Astrocyte (in vitro differentiated cells and primary cell): ENCODE results near the gene AGPAT3. TPM values are rescaled to one million over a fixed set of nuclear protein-coding genes. Genes with fewer than 3 reads are reported as not detected.

Experiments used
- DNase-seq: peaks from one replicate; pipeline ENCODE4 v3.0.0-alpha.2; 2010; ENCODE audit warnings: low read depth
- FAIRE-seq: peaks from 2 replicates; lab custom pipeline; 2011; peaks lifted over from hg19 to GRCh38; lab: Jason Lieb, UNC
- H2AFZ ChIP-seq: 2 replicates; pipeline ENCODE4 v1.6.0; 2012; ENCODE audit warnings: low read depth, low read length, inconsistent platforms
- H3K27ac ChIP-seq: 2 replicates; pipeline ENCODE4 v1.5.1; 2011; ENCODE audit warnings: low read depth, low read length, inconsistent platforms
- H3K27me3 ChIP-seq: 2 replicates; pipeline ENCODE4 v1.6.0; 2011; ENCODE audit warnings: low read length, inconsistent platforms; ENCODE audit not compliant: insufficient read depth
- H3K36me3 ChIP-seq: 2 replicates; pipeline ENCODE4 v1.5.1; 2011; ENCODE audit warnings: low read length, inconsistent platforms; ENCODE audit not compliant: insufficient read depth
- H3K4me1 ChIP-seq: 2 replicates; pipeline ENCODE4 v1.5.1; 2011; ENCODE audit warnings: low read length, inconsistent platforms; ENCODE audit not compliant: insufficient read depth
- H3K4me2 ChIP-seq: 2 replicates; pipeline ENCODE4 v1.6.0; 2012; ENCODE audit warnings: low read length, inconsistent platforms
- H3K4me3 ChIP-seq: 2 replicates; pipeline ENCODE4 v1.5.1; 2011; ENCODE audit warnings: low read depth, mild to moderate bottlenecking, low read length, inconsistent platforms; ENCODE audit not compliant: insufficient read depth
- H3K79me2 ChIP-seq: 2 replicates; pipeline ENCODE4 v1.6.0; 2012; ENCODE audit warnings: mild to moderate bottlenecking, low read length, inconsistent platforms; ENCODE audit not compliant: insufficient read depth
- H3K9ac ChIP-seq: 2 replicates; pipeline ENCODE4 v1.6.0; 2012; ENCODE audit warnings: mild to moderate bottlenecking, low read length, inconsistent platforms
- H3K9me3 ChIP-seq: 2 replicates; pipeline ENCODE4 v1.5.1; 2012; ENCODE audit warnings: low read depth, mild to moderate bottlenecking, low read length, inconsistent platforms; ENCODE audit not compliant: insufficient read depth
- H4K20me1 ChIP-seq: 2 replicates; pipeline ENCODE4 v1.6.0; 2012; ENCODE audit warnings: low read length, inconsistent platforms; ENCODE audit not compliant: insufficient read depth
- H3K27ac Mint-ChIP-seq: one replicate; pipeline ENCODE4 v1.8.0; 2021; ENCODE audit warnings: mild to moderate bottlenecking, mixed read lengths; ENCODE audit not compliant: unreplicated experiment
- H3K27me3 Mint-ChIP-seq: one replicate; pipeline ENCODE4 v1.8.0; 2021; ENCODE audit warnings: low read depth, mixed read lengths; ENCODE audit not compliant: unreplicated experiment
- H3K36me3 Mint-ChIP-seq: one replicate; pipeline ENCODE4 v1.8.0; 2021; ENCODE audit warnings: low read depth, mixed read lengths; ENCODE audit not compliant: unreplicated experiment
- H3K4me1 Mint-ChIP-seq: one replicate; pipeline ENCODE4 v1.8.0; 2021; ENCODE audit warnings: low read depth, mixed read lengths; ENCODE audit not compliant: unreplicated experiment
- H3K4me3 Mint-ChIP-seq: one replicate; pipeline ENCODE4 v1.8.0; 2021; ENCODE audit warnings: mild to moderate bottlenecking, moderate library complexity, mixed read lengths; ENCODE audit not compliant: unreplicated experiment
- H3K9me3 Mint-ChIP-seq: one replicate; pipeline ENCODE4 v1.8.0; 2021; ENCODE audit warnings: mild to moderate bottlenecking, mixed read lengths; ENCODE audit not compliant: unreplicated experiment
- EZH2 ChIP-seq: IDR thresholded peaks from 2 replicates; pipeline ENCODE4 v1.6.1; 2012; ENCODE audit warnings: mild to moderate bottlenecking, low read length, inconsistent platforms; ENCODE audit not compliant: insufficient read depth
- total RNA-seq: library from RNA; stranded (reverse); gene quantifications from 2 replicates; pipeline ENCODE4 v1.2.1, GENCODE V29; 2021
- TF ChIP-seq, protein P1 (sequence below): IDR thresholded peaks from 2 replicates; pipeline ENCODE4 v1.5.1; 2011; ENCODE audit warnings: low read depth, mild to moderate bottlenecking, inconsistent platforms, low read length, moderate library complexity; ENCODE audit not compliant: insufficient read depth

AGPAT3 gene
- total RNA-seq, 1 donor from 2014 or later, result 34.7 TPM

DNA sequence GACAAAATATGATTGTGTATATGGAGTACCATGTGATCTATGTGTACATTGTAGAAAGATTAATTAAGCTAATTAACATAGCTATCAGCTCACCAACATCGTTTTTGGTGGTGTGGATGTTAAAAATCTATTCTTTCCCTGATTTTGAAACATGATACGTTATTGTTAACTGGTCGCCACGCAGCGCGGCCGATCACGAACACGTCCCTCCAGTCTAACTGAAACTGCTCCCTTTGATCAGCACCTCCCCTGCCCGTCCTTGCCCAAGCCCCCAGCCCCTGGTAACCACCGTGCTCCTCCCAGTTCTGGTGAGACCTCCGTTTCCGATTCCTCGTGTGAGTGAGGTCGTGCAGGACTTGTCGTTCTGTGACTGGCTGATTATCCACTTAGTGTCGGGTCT is 67.0 kb downstream of the AGPAT3 start:
- no peak overlapping the region for H3K4me2 ChIP-seq
- no peak overlapping the region for H3K27ac ChIP-seq
- Mint-ChIP-seq H3K9me3 (no peaks in the 10 kb centered on the region), H3K27ac (no peak overlapping the region), H3K4me3 (no peak overlapping the region), H3K27me3 (peaks cover 4% of the 10 kb centered on the region), H3K36me3 (peaks cover 7% of the 10 kb centered on the region), H3K4me1 (no peaks in the 10 kb centered on the region)
- H3K79me2 ChIP-seq, result no peaks in the 10 kb centered on the region
- TF ChIP-seq, protein P1, sequence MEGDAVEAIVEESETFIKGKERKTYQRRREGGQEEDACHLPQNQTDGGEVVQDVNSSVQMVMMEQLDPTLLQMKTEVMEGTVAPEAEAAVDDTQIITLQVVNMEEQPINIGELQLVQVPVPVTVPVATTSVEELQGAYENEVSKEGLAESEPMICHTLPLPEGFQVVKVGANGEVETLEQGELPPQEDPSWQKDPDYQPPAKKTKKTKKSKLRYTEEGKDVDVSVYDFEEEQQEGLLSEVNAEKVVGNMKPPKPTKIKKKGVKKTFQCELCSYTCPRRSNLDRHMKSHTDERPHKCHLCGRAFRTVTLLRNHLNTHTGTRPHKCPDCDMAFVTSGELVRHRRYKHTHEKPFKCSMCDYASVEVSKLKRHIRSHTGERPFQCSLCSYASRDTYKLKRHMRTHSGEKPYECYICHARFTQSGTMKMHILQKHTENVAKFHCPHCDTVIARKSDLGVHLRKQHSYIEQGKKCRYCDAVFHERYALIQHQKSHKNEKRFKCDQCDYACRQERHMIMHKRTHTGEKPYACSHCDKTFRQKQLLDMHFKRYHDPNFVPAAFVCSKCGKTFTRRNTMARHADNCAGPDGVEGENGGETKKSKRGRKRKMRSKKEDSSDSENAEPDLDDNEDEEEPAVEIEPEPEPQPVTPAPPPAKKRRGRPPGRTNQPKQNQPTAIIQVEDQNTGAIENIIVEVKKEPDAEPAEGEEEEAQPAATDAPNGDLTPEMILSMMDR, result no peak
- TF ChIP-seq EZH2, result no peak
- no peaks in the 10 kb centered on the region for H3K36me3 ChIP-seq
- no peak overlapping the region for H3K4me3 ChIP-seq
- no peaks in the 10 kb centered on the region for H3K9me3 ChIP-seq
- H3K27me3 ChIP-seq, result no peaks in the 10 kb centered on the region
- DNase-seq (no peak), FAIRE-seq (no peak)
- H3K4me1 ChIP-seq, result no peaks in the 10 kb centered on the region
- H2AFZ ChIP-seq, result no peak overlapping the region
- H4K20me1 ChIP-seq, result peaks cover 37% of the 10 kb centered on the region
- no peak overlapping the region for H3K9ac ChIP-seq

GRCh38 chr21:43933199-43933598 is 68.2 kb downstream of the AGPAT3 start:
- DNase-seq (no peak), FAIRE-seq (no peak)
- no peaks in the 10 kb centered on the region for H3K4me1 ChIP-seq
- no peak overlapping the region for H3K27ac ChIP-seq
- Mint-ChIP-seq H3K27ac (no peak overlapping the region), H3K4me3 (no peak overlapping the region), H3K36me3 (peaks cover 7% of the 10 kb centered on the region), H3K27me3 (peaks cover 4% of the 10 kb centered on the region), H3K9me3 (no peaks in the 10 kb centered on the region), H3K4me1 (no peaks in the 10 kb centered on the region)
- H3K9ac ChIP-seq, result no peak overlapping the region
- H3K79me2 ChIP-seq, result peaks cover 4% of the 10 kb centered on the region
- H3K4me2 ChIP-seq, result no peak overlapping the region
- peaks cover 41% of the 10 kb centered on the region for H4K20me1 ChIP-seq
- H3K4me3 ChIP-seq, result no peak overlapping the region
- H2AFZ ChIP-seq, result no peak overlapping the region
- no peaks in the 10 kb centered on the region for H3K36me3 ChIP-seq
- TF ChIP-seq, protein P1, result no peak
- TF ChIP-seq EZH2, result no peak
- no peaks in the 10 kb centered on the region for H3K9me3 ChIP-seq
- no peaks in the 10 kb centered on the region for H3K27me3 ChIP-seq

GRCh38 chr21:43933680-43934079 is 68.7 kb downstream of the AGPAT3 start:
- Histone ChIP-seq H3K79me2 (peaks cover 4% of the 10 kb centered on the region), H3K4me2 (no peak overlapping the region), H3K9ac (no peak overlapping the region), H3K27ac (no peak overlapping the region), H3K9me3 (no peaks in the 10 kb centered on the region), H3K27me3 (no peaks in the 10 kb centered on the region), H2AFZ (no peak overlapping the region), H3K4me1 (no peaks in the 10 kb centered on the region), H4K20me1 (peaks cover 44% of the 10 kb centered on the region), H3K4me3 (no peak overlapping the region), H3K36me3 (no peaks in the 10 kb centered on the region)
- Mint-ChIP-seq H3K36me3 (peaks cover 7% of the 10 kb centered on the region), H3K4me1 (no peaks in the 10 kb centered on the region), H3K27ac (no peak overlapping the region), H3K27me3 (peaks cover 4% of the 10 kb centered on the region), H3K4me3 (no peak overlapping the region), H3K9me3 (no peaks in the 10 kb centered on the region)
- DNase-seq, result no peak
- FAIRE-seq, result no peak
- TF ChIP-seq EZH2, result no peak
- TF ChIP-seq, protein P1, result no peak
